GM12873 (cell line): Measurements from ENCODE around the gene EPHX1.

ENCODE experiments used
- CTCF ChIP-seq: IDR thresholded peaks from 2 replicates; pipeline ENCODE4 v1.5.1; 2012; ENCODE audit warnings: low read depth, mild to moderate bottlenecking, moderate library complexity, low read length, control low read depth; ENCODE audit not compliant: insufficient read depth; ENCODE audit errors: missing control alignments

EPHX1 gene

GRCh38 chr1:225819346-225820192 lies 9.6 kb downstream of the EPHX1 start:
- TF ChIP-seq CTCF: no peak

DNA sequence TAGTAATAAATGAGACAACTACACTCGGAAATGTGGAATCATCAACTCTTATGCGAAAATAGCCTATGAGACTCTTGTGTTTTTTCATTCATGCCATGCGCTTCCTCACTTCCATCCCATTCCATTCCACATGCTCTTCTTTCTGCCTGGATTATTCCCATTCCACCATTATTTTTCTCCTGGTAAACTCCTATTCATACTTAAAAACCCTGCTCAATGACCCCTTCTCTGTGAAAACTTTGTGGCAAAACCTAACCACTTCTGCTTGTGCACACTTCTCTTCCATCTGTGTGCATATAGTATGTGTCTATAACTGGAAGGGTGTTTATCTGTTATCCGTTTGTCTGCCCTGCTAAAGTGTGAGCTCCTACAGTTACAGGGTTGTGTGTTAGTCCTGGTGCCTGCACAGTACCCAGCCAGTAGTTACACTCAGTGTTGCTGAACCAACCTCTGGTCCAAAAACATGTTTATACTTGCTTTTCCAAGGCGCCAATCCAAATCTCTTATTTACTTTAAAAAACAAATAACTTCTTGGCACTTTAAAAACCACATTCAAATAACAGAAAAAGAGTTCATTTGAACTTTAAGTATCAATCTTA lies 10.7 kb downstream of the EPHX1 start:
- TF ChIP-seq CTCF: no peak

GRCh38 chr1:225822655-225823403 lies 12.9 kb downstream of the EPHX1 start:
- TF ChIP-seq CTCF: no peak

DNA sequence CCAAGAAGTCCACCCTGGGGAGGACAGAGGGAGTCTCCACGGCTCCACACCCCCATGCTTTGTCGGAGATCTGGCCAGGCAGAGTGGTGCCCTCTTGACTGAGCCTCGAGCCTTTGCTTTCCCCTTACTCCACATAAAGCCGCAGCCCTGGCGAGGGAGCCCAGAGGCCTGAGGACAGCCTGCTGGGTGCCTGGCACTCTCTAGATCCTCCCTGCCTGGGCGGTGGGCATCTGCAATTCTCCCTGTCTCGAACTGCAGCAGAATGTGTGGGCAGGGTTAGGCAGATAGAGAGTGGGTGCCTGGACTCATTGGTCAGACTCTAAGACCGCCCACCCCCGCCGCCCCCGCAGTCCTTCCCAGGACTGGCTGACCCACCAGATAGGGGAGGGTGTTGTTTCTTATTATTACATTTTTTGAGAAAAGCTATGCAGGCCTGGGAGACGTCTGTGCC lies 13.9 kb downstream of the EPHX1 start:
- no peak for TF ChIP-seq CTCF

- TF ChIP-seq CTCF: no peak
Observed at GRCh38 chr1:225824533-225824941, 14.6 kb downstream of the EPHX1 start.

DNA sequence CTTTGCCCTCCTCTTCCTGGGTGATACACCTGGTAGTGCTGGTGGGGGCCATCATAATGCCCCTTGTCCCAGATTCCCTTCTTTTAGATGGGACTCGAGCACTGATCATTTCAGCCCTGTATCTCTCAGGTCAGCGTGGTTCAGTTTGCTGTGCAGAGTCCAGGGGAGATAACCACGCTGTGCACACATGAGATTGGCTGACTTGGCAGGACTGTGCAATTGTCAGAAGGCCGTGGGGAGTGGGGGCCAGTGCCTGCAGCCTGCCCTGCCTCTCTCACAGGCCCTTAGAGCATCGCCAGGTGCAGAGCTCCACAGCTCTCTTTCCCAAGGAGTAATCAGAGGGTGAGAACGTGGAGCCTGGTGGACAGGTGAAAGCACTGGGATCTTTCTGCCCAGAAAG lies 15.2 kb downstream of the EPHX1 start:
- no peak for TF ChIP-seq CTCF

DNA sequence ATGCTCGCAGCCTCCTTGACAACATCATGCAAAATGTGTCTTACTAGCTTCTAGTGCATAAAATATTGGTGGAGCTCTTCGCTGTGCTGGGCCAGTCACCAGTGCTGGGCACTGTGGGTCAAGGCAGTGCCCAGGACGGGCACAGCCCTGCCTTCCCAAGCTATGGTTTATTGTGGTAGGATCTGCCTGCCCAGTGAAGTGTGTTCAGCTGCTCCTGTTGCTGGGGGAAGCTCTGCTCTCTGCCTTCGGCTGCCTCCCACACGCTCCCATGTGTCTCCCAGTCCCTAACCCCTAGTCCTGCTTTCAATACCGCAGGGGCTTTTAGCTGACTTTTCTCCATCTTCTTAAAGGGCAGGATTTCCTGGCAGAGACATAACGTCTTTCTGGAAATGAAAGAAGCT lies 15.7 kb downstream of the EPHX1 start:
- TF ChIP-seq CTCF: no peak
